Measurements from ENCODE around the gene HCRTR1.

Gene HCRTR1

DNA sequence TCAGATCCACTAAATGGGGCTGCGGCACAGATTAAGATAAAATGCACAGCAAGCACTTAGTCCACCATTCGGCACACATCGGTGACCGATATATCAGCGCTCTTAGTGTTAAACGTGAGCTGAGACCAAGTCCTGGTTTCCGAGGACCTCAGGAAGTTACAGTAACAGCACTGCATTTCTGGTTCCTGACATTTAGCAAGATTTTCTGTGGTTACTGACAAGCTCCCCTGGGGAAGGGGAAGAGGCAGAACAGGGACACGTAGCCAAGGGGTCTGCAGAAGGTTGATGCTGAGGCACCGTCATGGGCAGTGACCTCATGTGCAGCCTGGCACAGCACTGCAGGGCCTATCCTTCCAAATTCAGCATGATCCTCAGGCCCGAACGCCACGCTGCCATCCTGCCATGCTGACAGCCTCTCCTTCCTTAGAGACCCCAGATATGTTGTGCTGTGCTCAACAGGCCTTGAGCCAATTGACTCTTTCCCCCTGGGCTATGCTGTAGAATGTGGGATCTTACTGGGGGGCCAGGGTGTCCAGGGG is 40.6 kb downstream of the HCRTR1 start:
- TF ChIP-seq EGR1 (IDR thresholded peaks at IDR 0.05) (no peak), REST (IDR thresholded peaks at IDR 0.05; ENCODE audit: low read depth) (no peak), TEAD4 (IDR thresholded peaks at IDR 0.05) (no peak)

GRCh38 chr1:31658721-31659120 is 41.2 kb downstream of the HCRTR1 start:
- no peak for TF ChIP-seq USF1 (IDR thresholded peaks at IDR 0.05)
- TF ChIP-seq TEAD4 (IDR thresholded peaks at IDR 0.05): no peak
- no peak for TF ChIP-seq YY1 (IDR thresholded peaks at IDR 0.05; ENCODE audit: low read depth)
- TF ChIP-seq MAX (IDR thresholded peaks at IDR 0.05): no peak
- TF ChIP-seq REST (IDR thresholded peaks at IDR 0.05; ENCODE audit: low read depth): no peak
- no peak for TF ChIP-seq EGR1 (IDR thresholded peaks at IDR 0.05)
- TF ChIP-seq TAF1 (IDR thresholded peaks at IDR 0.05; ENCODE audit: low read depth): no peak
- TF ChIP-seq FOXM1 (IDR thresholded peaks at IDR 0.05; ENCODE audit: borderline replicate concordance, low read depth): no peak
- TF ChIP-seq ZBTB7A (IDR thresholded peaks at IDR 0.05; ENCODE audit: low read depth): no peak
- no peak for TF ChIP-seq EP300 (IDR thresholded peaks at IDR 0.05; ENCODE audit: borderline replicate concordance)
- no peak for TF ChIP-seq CREB1 (IDR thresholded peaks at IDR 0.05; ENCODE audit: low read depth)
- TF ChIP-seq TCF12 (IDR thresholded peaks at IDR 0.05; ENCODE audit: low read depth): no peak
- no peak for TF ChIP-seq RAD21 (IDR thresholded peaks at IDR 0.05; ENCODE audit: low read depth)
- no peak for TF ChIP-seq NFIC (IDR thresholded peaks at IDR 0.05)
- TF ChIP-seq CEBPB (IDR thresholded peaks at IDR 0.05): no peak

DNA sequence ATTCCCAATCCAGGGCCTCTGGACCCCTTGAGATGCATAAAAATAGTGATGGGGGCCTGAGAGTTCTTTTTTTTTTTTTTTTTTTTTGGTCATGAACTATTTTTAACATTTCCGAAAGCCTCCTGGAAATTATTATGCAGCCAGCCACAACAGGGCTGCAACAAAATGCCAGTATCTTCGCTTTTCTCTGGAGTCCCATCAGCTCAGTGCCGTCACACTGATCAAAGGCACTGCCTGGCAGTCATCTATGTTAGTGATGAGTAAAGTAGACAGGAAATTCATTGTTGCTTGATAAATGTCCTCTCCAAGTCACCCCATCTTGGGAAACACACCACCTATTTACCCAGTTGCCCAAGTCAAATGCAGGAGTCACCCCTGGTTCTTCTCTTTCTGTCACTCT is 42.4 kb downstream of the HCRTR1 start:
- no peak for TF ChIP-seq NFIC (IDR thresholded peaks at IDR 0.05)
- TF ChIP-seq ZBTB7A (IDR thresholded peaks at IDR 0.05; ENCODE audit: low read depth): no peak
- TF ChIP-seq TAF1 (IDR thresholded peaks at IDR 0.05; ENCODE audit: low read depth): no peak
- no peak for TF ChIP-seq FOXM1 (IDR thresholded peaks at IDR 0.05; ENCODE audit: borderline replicate concordance, low read depth)

- TF ChIP-seq NFIC (IDR thresholded peaks at IDR 0.05): no peak
- no peak for TF ChIP-seq CREB1 (IDR thresholded peaks at IDR 0.05; ENCODE audit: low read depth)
- TF ChIP-seq TAF1 (IDR thresholded peaks at IDR 0.05; ENCODE audit: low read depth): no peak
- TF ChIP-seq ZBTB7A (IDR thresholded peaks at IDR 0.05; ENCODE audit: low read depth): no peak
- no peak for TF ChIP-seq MAX (IDR thresholded peaks at IDR 0.05)
Measured at GRCh38 chr1:31660871-31661455, 43.5 kb downstream of the HCRTR1 start.

- TF ChIP-seq CREB1 (IDR thresholded peaks at IDR 0.05; ENCODE audit: low read depth) (no peak), EP300 (IDR thresholded peaks at IDR 0.05; ENCODE audit: borderline replicate concordance) (no peak), MAX (IDR thresholded peaks at IDR 0.05) (no peak), FOXM1 (IDR thresholded peaks at IDR 0.05; ENCODE audit: borderline replicate concordance, low read depth) (no peak)
Measured at GRCh38 chr1:31661856-31662255, 44.4 kb downstream of the HCRTR1 start.

DNA sequence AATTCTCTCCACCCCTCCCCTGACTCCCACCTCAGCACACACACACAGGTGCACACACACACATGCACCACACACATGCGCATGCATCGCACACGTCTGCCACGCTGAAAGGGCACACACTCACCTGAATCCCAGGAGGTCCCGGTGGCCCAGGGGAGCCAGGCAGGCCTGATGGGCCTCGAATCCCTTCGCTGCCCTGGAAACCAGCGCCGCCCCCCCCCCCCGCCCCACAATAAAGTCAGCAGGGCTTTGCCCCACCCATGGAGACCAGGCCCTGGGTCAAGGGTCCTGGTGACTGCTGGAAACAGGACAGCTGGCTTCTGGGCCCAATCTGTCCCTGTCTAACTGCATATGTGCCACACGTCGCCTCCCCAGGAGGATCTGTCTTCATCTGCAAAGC is 45.0 kb downstream of the HCRTR1 start:
- no peak for TF ChIP-seq EGR1 (IDR thresholded peaks at IDR 0.05)
- no peak for TF ChIP-seq FOXM1 (IDR thresholded peaks at IDR 0.05; ENCODE audit: borderline replicate concordance, low read depth)
- no peak for TF ChIP-seq TCF12 (IDR thresholded peaks at IDR 0.05; ENCODE audit: low read depth)
- TF ChIP-seq USF1 (IDR thresholded peaks at IDR 0.05): no peak
- TF ChIP-seq EP300 (IDR thresholded peaks at IDR 0.05; ENCODE audit: borderline replicate concordance): no peak
- TF ChIP-seq REST (IDR thresholded peaks at IDR 0.05; ENCODE audit: low read depth): no peak
- no peak for TF ChIP-seq CREB1 (IDR thresholded peaks at IDR 0.05; ENCODE audit: low read depth)
- TF ChIP-seq MAX (IDR thresholded peaks at IDR 0.05): no peak
- no peak for TF ChIP-seq TAF1 (IDR thresholded peaks at IDR 0.05; ENCODE audit: low read depth)
- no peak for TF ChIP-seq YY1 (IDR thresholded peaks at IDR 0.05; ENCODE audit: low read depth)
- no peak for TF ChIP-seq NFIC (IDR thresholded peaks at IDR 0.05)
- TF ChIP-seq RAD21 (IDR thresholded peaks at IDR 0.05; ENCODE audit: low read depth): no peak
- TF ChIP-seq TEAD4 (IDR thresholded peaks at IDR 0.05): no peak
- TF ChIP-seq CEBPB (IDR thresholded peaks at IDR 0.05): no peak
- TF ChIP-seq ZBTB7A (IDR thresholded peaks at IDR 0.05; ENCODE audit: low read depth): no peak
